Effector CD8-positive, alpha-beta T cell (primary cell): ENCODE results near the gene NRROS.

Experiments
- DNase-seq: peaks from one replicate; lab custom pipeline; 2025; lab: John Stamatoyannopoulos, UW

NRROS gene

GRCh38 chr3:196650740-196651311 is 11.3 kb downstream of the NRROS start:
- DNase-seq = no peak

DNA sequence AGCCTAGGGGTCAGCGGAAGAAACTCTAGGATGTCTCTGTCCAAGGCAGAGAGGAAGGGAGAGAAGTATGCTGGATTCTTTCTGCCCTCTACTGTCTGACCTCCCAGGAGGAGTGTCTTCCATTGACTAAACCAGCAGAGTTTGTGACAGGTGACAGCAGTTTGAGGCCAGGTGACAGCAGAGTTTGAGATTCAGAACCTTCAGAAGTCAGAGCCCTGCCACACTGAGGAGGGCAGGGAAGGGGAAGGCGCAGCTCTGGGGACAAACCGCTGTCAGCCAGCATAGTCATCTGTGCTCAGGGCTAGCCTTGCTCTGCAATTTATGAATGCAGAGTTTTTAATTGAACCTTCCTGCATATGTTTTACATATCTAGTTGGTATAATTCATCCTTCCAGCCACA is 12.3 kb downstream of the NRROS start:
- no peak for DNase-seq

DNA sequence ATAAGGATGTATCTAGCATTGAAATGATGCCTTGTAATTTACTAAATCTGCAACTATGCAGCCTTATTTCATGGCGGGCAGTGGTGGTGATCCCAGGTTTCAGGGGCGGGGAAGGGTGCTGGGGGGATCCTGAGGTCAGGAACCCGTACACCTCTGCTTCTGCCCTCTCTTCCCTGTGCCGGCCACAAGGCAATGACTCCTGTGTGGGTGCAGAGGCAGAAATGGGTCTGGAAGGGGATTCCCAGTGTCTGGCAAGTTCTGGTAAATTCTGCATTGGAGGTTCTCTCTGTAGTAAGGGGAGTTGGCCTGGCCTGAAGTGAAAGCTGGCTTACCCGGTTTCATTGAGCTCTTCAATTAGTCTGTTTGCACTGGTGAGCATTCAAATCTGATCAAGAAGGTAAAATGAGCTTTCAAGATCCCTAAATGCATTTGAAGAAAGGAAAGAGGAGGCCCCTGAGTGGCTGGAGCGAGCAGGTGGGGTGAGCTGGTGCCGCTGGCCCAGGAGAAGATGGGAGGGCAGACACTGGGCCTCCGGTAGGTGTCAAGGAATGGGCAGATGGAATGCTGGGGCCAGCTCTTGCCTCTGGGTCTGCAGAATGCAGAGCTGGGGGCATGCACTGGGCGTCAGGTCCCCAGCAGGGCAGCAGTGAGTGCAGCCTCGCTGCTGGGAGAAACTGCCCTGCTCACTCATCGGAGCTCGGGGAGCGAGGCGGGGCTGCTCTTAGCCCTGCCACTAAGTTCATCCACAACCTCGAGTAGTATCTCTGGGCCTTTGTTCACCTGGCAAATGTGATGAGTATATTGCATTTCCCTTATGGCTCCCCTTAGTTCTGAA is 13.7 kb downstream of the NRROS start:
- no peak for DNase-seq

DNA sequence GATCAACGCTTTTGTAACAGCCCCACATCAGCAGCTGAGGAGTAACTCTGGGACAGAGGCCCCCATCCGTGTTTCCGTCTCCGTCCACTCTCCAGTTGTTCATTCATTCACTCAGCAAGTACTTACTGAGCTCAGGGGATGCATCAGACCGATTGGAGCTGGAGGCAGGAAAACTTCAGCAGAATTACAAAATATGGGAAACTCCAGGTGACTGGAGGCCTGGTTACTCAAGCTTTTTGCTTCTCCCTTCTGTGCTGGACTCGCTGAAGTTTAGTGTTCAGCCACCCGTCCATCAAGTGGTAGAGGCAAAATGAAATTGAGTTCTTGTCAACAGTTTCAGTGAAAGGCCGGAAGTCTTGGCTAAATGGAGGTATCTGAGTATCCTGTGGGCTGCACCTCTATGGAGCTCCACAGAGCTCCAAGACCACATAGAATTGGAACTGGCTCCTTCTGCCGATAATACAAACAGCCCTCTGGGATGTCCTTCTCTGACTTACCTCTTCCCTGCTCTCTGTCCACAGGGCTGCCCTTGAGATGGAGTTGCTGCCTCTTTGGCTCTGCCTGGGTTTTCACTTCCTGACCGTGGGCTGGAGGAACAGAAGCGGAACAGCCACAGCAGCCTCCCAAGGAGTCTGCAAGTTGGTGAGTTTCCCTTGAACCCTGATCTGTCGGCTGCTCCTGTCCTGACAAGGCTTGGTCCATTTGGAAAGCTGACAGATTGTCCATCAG is 14.7 kb downstream of the NRROS start:
- DNase-seq = no peak

DNA sequence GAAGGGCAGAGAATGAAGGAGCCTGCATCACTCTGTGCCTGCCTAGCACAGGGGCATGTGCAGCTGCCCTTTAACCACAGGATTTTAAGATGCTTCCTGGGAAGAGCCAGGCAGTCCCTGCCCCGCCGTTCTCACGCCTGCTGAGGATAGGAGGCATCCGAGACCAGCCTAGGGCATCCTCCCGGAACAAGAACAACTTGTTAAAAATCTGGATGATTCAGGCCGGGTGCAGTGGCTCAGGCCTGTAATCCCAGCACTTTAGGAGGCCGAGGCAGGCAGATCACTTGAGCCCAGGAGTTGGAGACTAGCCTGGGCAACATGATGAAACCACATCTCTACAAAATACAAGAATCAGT is 15.2 kb downstream of the NRROS start:
- DNase-seq = no peak

DNA sequence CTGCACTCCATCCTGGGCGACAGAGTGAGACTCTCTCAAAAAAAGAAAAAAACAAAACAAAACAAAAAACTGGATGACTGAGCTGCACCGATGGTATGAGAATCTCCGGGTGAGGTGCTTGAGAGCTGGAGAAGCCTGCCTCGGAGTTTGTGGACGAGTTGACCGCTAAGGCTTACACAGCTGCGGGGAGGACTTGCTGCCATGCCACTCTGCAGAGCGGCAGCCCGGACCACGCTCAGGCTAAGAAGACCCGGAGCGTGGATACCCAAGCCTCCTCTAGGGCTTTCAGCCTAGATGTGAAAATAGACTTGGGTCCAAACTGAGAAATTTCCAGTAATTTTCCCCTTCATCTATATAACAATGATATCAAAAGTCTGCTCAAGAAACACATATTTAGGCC is 16.0 kb downstream of the NRROS start:
- DNase-seq = no peak

- DNase-seq = no peak
Observed at GRCh38 chr3:196656213-196656612, 16.7 kb downstream of the NRROS start.

DNA sequence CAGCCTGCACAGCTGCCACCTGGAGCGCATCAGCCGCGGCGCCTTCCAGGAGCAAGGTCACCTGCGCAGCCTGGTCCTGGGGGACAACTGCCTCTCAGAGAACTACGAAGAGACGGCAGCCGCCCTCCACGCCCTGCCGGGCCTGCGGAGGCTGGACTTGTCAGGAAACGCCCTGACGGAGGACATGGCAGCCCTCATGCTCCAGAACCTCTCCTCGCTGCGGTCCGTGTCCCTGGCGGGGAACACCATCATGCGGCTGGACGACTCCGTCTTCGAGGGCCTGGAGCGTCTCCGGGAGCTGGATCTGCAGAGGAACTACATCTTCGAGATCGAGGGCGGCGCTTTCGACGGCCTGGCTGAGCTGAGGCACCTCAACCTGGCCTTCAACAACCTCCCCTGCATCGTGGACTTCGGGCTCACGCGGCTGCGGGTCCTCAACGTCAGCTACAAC is 20.4 kb downstream of the NRROS start:
- DNase-seq = no peak

DNA sequence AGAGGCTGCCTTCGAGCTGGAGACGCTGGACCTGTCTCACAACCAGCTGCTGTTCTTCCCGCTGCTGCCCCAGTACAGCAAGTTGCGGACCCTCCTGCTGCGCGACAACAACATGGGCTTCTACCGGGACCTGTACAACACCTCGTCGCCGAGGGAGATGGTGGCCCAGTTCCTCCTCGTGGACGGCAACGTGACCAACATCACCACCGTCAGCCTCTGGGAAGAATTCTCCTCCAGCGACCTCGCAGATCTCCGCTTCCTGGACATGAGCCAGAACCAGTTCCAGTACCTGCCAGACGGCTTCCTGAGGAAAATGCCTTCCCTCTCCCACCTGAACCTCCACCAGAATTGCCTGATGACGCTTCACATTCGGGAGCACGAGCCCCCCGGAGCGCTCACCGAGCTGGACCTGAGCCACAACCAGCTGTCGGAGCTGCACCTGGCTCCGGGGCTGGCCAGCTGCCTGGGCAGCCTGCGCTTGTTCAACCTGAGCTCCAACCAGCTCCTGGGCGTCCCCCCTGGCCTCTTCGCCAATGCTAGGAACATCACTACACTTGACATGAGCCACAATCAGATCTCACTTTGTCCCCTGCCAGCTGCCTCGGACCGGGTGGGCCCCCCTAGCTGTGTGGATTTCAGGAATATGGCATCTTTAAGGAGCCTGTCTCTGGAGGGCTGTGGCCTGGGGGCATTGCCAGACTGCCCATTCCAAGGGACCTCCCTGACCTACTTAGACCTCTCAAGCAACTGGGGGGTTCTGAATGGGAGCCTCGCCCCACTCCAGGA is 21.1 kb downstream of the NRROS start:
- no peak for DNase-seq

- no peak for DNase-seq
Observed at GRCh38 chr3:196661400-196661799, 21.9 kb downstream of the NRROS start.

DNA sequence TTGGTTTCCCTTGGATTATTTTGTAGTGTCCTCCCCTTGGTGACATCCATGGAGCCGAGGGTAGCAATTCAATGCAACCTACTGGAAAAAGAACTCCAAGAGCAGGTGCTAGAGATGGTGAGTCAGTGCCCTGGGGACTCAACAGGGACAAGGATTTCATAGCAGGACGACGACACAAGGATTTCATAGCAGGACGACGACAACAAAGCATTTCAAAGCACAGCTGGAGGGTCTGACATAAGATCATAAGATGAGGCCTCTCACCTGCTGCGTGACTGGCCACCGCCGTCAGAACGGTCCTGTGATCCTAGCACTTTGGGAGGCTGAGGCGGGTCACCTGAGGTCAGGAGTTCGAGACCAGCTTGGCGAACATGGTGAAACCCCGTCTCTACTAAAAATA is 22.5 kb downstream of the NRROS start:
- no peak for DNase-seq

DNA sequence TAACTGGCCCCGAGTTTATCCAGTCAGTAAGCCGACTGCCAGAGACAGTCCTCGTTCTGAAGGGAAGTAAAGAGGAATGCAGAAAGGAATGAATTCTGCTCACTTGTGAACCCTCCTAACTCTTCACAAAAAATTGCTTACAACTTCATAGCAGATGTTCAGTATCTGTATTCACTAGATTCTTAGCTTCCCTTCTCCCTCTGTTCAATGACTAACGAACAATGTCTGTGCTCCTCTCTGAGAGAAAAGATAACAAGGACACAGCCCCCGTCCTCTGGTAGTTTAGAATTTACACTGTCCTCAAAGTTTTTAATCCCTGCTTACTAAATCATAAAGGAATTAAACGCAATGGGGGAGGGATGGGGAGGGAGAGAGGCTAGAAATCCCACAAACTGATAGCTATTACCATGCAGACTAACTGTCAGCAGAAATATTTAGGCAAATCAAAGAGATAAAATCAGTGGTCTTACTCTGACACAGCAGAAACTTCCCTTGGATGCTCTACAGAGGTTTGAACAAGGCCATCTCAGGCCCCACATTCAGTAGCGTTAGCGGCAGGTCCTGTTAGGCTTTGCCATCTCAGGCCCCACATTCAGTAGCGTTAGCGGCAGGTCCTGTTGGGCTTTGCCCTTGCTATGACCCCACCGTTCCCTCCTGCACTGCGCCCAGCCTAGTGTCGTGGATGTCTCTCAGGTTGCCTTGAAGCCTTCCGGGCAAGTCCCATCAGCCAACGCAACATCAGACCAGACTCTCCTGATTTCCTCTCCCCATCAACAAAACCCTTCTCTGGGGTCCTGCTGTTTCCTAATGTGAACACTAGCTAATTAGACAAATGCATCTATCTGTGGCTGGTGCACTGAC is 23.4 kb downstream of the NRROS start:
- no peak for DNase-seq

DNA sequence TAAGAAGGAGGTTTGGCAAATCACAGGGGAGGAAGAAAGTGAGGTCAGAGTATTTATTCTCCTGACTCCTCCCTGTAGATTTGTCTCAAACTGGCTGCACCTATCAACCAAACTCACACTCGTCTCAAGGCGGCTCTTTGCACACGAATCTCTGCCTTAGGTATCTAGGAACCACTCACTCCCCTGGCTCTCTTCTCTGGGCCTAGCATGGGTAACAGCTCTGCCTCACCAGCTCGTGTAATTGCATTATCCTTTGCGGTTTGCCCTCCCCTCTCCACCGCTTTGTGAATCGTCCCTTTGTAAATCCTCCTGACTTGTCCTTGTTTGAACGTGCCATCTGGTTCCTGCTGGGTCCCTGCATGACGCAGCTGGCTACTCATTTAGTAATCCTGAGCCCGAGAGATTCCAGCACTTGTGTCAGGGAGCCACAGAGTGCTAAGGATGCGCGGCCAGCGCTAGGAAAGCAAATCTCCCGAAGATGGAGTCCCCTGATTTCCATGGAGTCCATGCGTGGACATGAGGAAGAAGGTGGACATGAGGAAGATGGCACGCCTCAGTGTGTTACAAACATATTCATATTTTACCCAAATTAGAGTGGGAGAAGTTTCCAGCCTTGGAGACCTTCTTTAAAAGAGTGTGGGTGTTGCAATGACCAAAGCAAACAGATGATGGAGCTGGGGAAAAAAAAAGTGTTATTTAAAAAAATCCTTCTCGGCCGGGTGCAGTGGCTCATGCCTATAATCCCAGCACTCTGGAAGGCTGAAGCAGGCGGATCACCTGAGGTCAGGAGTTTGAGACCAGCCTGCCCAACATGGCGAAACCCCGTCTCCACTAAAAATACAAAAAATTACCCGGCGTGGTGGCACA is 26.7 kb downstream of the NRROS start:
- DNase-seq = no peak

DNA sequence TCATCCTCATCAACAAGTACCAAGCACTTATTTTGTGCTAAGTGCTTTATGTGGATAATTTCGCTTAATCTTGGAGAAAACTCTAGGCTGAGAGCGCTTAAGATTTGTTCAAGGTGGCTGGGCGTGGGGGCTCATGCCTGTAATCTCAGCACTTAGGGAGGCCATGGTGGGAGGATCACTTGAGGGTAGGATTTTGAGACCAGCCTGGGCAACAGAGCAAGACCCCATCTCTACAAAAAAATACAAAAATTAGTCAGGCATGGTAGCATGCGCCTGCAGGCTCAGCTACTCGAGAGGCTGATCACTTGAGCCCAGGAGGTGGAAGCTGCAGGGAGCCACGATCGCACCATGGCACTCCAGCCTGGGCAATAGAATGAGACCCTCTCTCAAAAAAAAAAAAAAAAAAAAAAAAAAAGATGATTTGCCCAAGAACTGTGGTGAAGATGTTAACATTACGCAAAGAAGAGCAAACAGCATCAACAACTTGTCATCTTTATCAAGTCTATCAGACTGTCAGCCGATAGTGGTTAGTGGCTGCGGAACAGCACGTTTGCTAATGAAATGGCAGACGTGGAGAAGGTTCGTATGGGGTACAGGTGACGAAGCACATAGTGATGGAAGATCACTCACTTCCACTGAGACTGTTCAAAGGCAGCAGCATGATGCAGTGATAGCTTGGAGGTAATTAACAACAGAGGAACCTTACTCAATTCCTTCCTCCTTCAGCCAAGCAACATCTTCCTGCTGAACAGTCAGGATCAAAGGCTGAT is 27.7 kb downstream of the NRROS start:
- DNase-seq = no peak

DNA sequence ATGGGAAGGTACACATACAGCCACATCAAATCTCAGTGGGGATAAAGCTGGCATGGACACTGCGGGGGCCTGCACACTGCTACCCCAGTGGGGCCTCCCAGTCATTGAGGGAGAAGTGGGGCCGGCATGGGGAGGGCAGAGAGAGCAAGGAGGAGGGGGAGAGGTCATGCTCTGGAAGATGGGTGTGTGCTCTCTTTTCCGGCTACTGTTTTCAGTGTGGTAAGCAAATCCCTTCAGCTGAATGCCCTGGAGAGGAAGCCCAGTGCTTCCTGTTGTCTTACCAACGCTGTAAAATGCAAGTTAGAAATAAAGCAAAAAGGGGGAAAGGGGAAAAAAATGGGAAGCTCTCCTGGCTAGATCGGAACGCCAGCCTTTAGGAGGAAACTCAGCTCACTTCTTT is 30.8 kb downstream of the NRROS start:
- no peak for DNase-seq

DNA sequence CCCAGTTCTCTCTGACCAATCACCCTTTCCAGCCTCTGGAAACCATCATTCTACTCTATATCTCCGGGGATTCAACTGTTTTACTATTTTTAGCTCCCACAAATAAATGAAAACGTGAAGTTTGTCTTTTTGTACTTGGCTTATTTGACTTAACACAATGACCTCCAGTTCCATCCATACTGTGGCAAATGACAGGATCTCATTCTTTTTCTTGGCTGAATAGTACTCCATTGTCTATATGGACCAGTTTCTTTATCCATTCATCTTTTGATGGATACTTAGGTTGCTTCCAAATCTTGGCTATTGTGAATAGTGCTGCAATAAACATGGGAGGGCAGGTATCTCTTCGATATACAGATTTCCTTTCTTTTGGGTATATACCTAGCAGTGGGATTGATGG is 34.1 kb downstream of the NRROS start:
- DNase-seq = no peak

GRCh38 chr3:196677353-196677752 is 37.9 kb downstream of the NRROS start:
- DNase-seq = no peak

- DNase-seq = no peak
Observed at GRCh38 chr3:196677931-196678330, 38.4 kb downstream of the NRROS start.

- peak; percentile 43 for DNase-seq
Observed at GRCh38 chr3:196684548-196685407, 45.3 kb downstream of the NRROS start.
